D721Med (cell line): ENCODE measurements around the gene TMPRSS11D.

Experiments used
- DNase-seq: peaks from one replicate; pipeline ENCODE4 v3.0.0; 2011; ENCODE audit warnings: low spot score; ENCODE audit not compliant: insufficient read length
- FAIRE-seq: peaks from 2 replicates; lab custom pipeline; 2011; peaks lifted over from hg19 to GRCh38; lab: Jason Lieb, UNC
- CTCF ChIP-seq: IDR thresholded peaks from 2 replicates; pipeline ENCODE4 v1.5.1; 2012; ENCODE audit warnings: mild to moderate bottlenecking, control low read depth; ENCODE audit not compliant: insufficient read depth; ENCODE audit errors: missing control alignments

Gene TMPRSS11D

GRCh38 chr4:67883902-67884301 lies at the start of gene TMPRSS11D:
Gene TMPRSS11D (minus strand): TSS chr4:67884002. CDS start chr4:67883933, 69 bp downstream.
- no peak for FAIRE-seq
- TF ChIP-seq CTCF, result no peak

DNA sequence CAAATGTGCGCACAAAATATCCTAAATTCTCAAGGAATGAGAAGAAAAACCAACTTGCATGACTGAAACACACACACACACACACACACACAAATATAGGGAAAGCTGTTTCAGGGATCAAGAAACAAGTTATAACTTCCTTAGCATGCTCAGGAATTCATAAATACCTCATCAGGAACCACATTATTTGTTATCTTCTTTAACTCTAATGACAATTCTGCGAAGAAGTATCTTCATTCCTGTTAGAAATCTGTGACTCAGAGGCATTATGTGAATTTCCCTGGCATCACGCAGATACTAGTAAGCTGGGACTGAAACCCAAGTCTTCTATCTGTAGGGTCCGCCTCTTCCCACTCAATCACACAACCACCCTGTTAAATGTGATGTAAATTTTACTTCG lies 49.2 kb upstream of the TMPRSS11D start:
- no peak for DNase-seq
- TF ChIP-seq CTCF, result no peak
- no peak for FAIRE-seq

More at GRCh38 chr4:67883902-67884301, at the start of gene TMPRSS11D:
- no peak for DNase-seq

GRCh38 chr4:67931256-67931655 lies 47.5 kb upstream of the TMPRSS11D start:
- DNase-seq (no peak), FAIRE-seq (no peak)
- no peak for TF ChIP-seq CTCF

- no peak for TF ChIP-seq CTCF
- FAIRE-seq (no peak), DNase-seq (no peak)
Measured at GRCh38 chr4:67929426-67929825, 45.6 kb upstream of the TMPRSS11D start.

- FAIRE-seq, result no peak
- no peak for TF ChIP-seq CTCF
- DNase-seq, result no peak
Measured at GRCh38 chr4:67928546-67928945, 44.7 kb upstream of the TMPRSS11D start.

GRCh38 chr4:67927251-67927650 lies 43.4 kb upstream of the TMPRSS11D start:
- DNase-seq (no peak), FAIRE-seq (no peak)
- TF ChIP-seq CTCF, result no peak

GRCh38 chr4:67926485-67926884 lies 42.7 kb upstream of the TMPRSS11D start:
- TF ChIP-seq CTCF, result no peak
- FAIRE-seq (no peak), DNase-seq (no peak)
